Activated T-cell treated with anti-CD3 and anti-CD28 coated beads, Interleukin-2, amount 50 U/mL, for 4 hours (primary cell): ENCODE data around the gene MDM2. TPM values are rescaled to one million over a fixed set of nuclear protein-coding genes. Genes with fewer than 3 reads are reported as not detected.
"Not testable (repeated sequence)": the region's sequence is repeated elsewhere in the genome, so short reads cannot be mapped to it uniquely, and the experiment has no call there.

ENCODE experiments used
- ATAC-seq, 2 donors: fragments of 200-7000 bp; cut with Tn5 transposase; one replicate each; pipeline ENCODE4 v1.10.0; 2021
- DNase-seq: peaks from one replicate; pipeline ENCODE4 v3.0.0-alpha.2; 2020
- H3K27me3 Mint-ChIP-seq: one replicate; pipeline ENCODE4 v1.8.0; 2021; ENCODE audit warnings: low read depth, mixed read lengths
- H3K36me3 Mint-ChIP-seq: one replicate; pipeline ENCODE4 v1.8.0; 2022; ENCODE audit warnings: mixed read lengths; ENCODE audit not compliant: insufficient read depth
- H3K4me1 Mint-ChIP-seq: one replicate; pipeline ENCODE4 v1.8.0; 2021; ENCODE audit warnings: low read depth, mixed read lengths
- H3K4me3 Mint-ChIP-seq: one replicate; pipeline ENCODE4 v1.8.0; 2021; ENCODE audit warnings: mild to moderate bottlenecking, moderate library complexity, mixed read lengths
- H3K9me3 Mint-ChIP-seq: one replicate; pipeline ENCODE4 v1.8.0; 2021; ENCODE audit warnings: mixed read lengths
- total RNA-seq, 3 donors: library from RNA; stranded (reverse); gene quantifications; one replicate each; pipeline ENCODE4 v1.2.1, GENCODE V29; 2021

Gene MDM2
- total RNA-seq, 3 donors from 2014 or later, result 111 to 129 (median 127) TPM

DNA sequence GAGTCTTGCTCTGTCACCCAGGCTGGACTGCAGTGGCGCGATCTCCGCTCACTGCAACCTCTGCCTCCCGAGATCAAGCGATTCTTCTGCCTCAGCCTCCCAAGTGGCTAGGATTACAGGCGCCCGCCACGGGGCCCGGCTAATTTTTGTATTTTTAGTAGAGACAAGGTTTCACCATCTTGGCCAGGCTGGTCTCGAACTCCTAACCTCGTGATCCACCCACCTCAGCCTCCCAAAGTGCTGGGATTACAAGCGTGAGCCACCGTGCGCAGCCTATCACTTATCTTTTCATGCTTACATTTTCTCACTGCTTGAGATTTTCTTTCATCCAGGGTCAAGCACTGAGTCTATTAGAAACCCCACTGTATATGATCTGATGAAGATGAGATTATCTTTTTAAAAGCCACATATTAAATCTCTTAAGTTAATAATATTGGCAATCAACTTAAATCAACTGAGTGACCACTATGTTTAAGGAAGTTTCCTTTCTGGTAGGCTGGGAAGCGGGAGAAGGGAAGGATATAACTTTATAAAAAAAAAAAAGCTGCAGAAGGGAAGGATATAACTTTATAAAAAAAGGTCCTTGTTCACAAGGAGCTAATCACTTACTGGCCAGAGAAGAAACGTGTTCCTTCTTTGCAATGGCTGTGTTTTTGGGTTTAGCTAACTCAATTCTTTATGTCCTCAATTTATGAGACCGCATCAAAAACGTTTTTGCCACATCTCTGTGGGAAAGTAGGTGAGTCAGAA is 1.3 kb upstream of the MDM2 start:
- H3K4me3 Mint-ChIP-seq, result peak overlapping the region; percentile 97
- H3K4me1 Mint-ChIP-seq, result peaks cover 20% of the 10 kb centered on the region
- peaks cover 15% of the 10 kb centered on the region for H3K36me3 Mint-ChIP-seq
- no peak for DNase-seq
- no peaks in the 10 kb centered on the region for H3K27me3 Mint-ChIP-seq
- no peaks in the 10 kb centered on the region for H3K9me3 Mint-ChIP-seq
- no peak for ATAC-seq

DNA sequence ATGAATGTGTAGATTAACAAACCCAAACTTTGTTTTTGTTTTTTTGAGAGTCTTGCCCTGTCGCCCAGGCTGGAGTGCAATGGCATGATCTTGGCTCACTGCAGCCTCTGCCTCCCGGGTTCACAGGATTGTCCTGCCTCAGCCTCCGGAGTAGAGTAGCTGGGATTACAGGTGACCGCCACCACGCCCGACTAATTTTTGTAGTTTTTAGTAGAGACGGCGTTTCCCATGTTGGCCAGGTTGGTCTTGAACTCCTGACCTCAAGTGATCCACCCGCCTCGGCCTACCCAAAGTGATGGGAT is 752 bp upstream of the MDM2 start:
- ATAC-seq, H3K27me3 Mint-ChIP-seq, H3K9me3 Mint-ChIP-seq, DNase-seq: not testable (repeated sequence)
- Mint-ChIP-seq H3K4me1 (peaks cover 22% of the 10 kb centered on the region), H3K4me3 (peak overlapping the region; percentile 97), H3K36me3 (peaks cover 15% of the 10 kb centered on the region)

DNA sequence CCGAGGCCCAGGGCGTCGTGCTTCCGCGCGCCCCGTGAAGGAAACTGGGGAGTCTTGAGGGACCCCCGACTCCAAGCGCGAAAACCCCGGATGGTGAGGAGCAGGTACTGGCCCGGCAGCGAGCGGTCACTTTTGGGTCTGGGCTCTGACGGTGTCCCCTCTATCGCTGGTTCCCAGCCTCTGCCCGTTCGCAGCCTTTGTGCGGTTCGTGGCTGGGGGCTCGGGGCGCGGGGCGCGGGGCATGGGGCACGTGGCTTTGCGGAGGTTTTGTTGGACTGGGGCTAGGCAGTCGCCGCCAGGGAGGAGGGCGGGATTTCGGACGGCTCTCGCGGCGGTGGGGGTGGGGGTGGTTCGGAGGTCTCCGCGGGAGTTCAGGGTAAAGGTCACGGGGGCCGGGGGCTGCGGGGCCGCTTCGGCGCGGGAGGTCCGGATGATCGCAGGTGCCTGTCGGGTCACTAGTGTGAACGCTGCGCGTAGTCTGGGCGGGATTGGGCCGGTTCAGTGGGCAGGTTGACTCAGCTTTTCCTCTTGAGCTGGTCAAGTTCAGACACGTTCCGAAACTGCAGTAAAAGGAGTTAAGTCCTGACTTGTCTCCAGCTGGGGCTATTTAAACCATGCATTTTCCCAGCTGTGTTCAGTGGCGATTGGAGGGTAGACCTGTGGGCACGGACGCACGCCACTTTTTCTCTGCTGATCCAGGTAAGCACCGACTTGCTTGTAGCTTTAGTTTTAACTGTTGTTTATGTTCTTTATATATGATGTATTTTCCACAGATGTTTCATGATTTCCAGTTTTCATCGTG is 612 bp downstream of the MDM2 start:
- Mint-ChIP-seq H3K4me3 (peak overlapping the region; percentile 97), H3K36me3 (peaks cover 19% of the 10 kb centered on the region), H3K4me1 (peaks cover 35% of the 10 kb centered on the region), H3K27me3 (no peaks in the 10 kb centered on the region), H3K9me3 (no peaks in the 10 kb centered on the region)
- ATAC-seq (peak; percentile 36 to 39), DNase-seq (peak; percentile 33)

DNA sequence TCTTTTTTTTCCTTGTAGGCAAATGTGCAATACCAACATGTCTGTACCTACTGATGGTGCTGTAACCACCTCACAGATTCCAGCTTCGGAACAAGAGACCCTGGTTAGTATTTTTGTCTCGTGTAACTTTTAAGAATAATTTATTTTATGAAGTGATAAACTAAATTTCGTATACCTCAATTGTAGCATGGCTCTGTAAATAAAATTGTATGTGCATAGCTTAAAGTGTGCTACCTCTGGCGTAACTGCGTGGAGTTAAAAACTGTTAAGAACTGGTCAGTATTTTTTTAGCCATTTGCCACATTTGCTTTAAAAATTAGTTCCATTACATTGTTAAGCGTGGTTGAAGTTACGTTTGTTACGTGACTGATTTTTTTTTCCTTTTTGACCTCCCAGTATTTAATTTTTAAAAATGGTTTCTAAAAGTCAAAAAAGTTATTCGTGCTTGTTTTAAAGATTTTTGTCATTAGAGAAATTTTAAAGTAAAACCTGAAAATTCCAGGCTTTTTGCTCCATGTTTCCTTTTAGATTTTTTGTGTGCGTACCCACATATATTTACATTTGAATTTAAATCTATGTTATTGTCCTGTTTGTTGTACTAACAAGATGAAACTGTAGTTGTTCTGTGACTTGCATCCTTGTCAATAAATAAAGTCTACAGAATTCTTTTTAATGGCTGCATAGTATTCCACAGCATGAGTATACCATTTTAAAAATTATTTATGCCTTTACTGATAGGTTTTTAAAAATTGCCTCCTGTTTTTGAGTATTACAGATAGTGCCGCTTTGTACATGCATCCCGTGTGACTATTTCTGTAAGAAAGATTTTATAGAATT is 1.4 kb downstream of the MDM2 start:
- H3K9me3 Mint-ChIP-seq, result no peaks in the 10 kb centered on the region
- peaks cover 22% of the 10 kb centered on the region for H3K36me3 Mint-ChIP-seq
- ATAC-seq, result no peak
- DNase-seq, result no peak
- H3K4me3 Mint-ChIP-seq, result peak overlapping the region; percentile 97
- no peaks in the 10 kb centered on the region for H3K27me3 Mint-ChIP-seq
- peaks cover 40% of the 10 kb centered on the region for H3K4me1 Mint-ChIP-seq

DNA sequence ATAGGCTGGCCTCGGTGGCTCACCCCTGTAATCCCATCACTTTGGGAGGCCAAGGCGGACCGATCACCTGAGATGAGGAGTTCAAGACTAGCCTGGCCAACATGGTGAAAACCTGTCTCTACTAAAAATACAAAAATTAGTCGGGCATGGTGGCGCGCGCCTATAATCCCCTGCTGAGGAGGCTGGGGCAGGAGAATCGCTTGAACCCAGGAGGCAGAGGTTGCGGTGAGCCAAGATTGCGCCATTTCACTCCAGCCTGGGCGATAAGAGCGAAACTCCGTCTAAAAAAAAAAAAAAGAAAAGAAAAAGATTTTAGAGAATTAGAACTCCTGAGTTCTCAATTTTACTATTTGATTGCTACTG is 2.0 kb downstream of the MDM2 start:
- peak overlapping the region; percentile 97 for H3K4me3 Mint-ChIP-seq
- DNase-seq, ATAC-seq, H3K27me3 Mint-ChIP-seq, H3K9me3 Mint-ChIP-seq: not testable (repeated sequence)
- peaks cover 46% of the 10 kb centered on the region for H3K4me1 Mint-ChIP-seq
- peaks cover 27% of the 10 kb centered on the region for H3K36me3 Mint-ChIP-seq

DNA sequence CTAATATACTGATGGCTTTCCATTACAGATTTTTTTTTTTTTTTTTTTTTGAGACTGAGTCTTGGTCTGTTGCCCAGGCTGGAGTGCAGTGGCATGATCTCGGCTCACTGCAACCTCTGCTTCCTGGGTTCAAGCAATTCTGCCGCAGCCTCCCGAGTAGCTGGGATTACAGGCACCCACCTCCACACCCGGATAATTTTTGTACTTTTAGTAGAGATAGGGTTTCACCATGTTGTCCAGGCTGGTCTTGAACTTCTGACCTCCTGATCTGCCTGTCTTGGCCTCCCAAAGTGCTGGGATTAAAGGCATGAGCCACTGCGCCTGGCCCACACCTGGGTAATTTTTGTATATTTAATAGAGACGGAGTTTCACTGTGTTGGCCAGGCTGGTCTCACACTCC is 3.6 kb downstream of the MDM2 start:
- H3K9me3 Mint-ChIP-seq, ATAC-seq, H3K27me3 Mint-ChIP-seq, DNase-seq: not testable (repeated sequence)
- Mint-ChIP-seq H3K4me1 (peaks cover 50% of the 10 kb centered on the region), H3K36me3 (peaks cover 31% of the 10 kb centered on the region), H3K4me3 (peak overlapping the region; percentile 65)

DNA sequence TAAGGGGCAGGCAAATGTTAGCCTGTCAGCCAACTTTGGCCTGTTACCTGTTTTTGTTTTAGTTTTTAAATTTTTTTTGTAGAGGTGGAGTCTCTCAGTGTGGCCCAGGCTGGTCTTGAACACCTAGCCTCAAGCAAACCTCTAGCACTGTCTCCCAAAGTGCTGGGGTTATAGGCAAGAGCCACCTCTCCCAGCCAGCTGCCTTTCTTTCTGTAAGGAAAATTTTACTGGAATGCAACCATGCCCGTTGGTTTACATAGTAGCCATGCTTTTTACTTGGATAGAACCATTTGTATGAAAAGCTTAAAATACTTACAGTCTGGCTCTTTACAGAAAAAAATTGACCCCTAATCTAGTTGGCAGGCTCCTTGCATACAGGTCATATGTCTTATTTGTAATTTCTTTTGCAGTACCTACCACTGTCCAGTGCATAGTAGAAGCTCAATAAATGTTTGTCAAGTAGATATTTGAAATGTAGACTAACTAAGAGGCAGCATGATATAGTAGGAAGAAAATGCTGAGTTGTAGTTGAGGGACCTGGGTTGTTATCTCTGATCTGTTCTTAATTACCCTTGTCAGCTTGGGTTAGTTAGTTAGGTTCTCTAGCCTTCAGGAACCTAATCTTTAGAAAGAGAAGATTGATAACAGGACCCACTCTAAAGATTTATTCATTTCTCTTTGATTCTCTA is 4.7 kb downstream of the MDM2 start:
- peak overlapping the region; percentile 9 for H3K4me3 Mint-ChIP-seq

DNA sequence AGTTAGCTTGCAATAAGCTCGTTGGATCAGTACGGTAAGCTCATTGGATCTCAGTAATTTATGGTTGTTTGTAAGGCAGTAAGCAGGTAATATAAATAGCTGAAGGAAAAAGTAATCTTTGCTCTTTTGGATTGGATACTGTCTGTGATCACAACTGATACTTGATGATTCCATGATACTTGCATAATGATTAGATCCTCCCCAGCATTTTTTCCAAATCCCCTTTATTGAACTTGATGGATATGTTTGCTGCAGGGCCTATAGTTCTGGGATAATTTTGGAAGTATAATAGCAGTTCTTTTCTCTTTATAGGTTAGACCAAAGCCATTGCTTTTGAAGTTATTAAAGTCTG is 5.2 kb downstream of the MDM2 start:
- H3K9me3 Mint-ChIP-seq, result no peaks in the 10 kb centered on the region
- H3K4me1 Mint-ChIP-seq, result peaks cover 41% of the 10 kb centered on the region
- DNase-seq (no peak), ATAC-seq (no peak)
- peaks cover 37% of the 10 kb centered on the region for H3K36me3 Mint-ChIP-seq
- H3K27me3 Mint-ChIP-seq, result no peaks in the 10 kb centered on the region
- H3K4me3 Mint-ChIP-seq, result peak overlapping the region; percentile 9

More for the DNA sequence above, 4.7 kb downstream of the MDM2 start:
- Mint-ChIP-seq H3K4me1 (peaks cover 41% of the 10 kb centered on the region), H3K36me3 (peaks cover 37% of the 10 kb centered on the region), H3K27me3 (no peaks in the 10 kb centered on the region), H3K9me3 (no peaks in the 10 kb centered on the region)
- DNase-seq, result no peak
- no peak for ATAC-seq

DNA sequence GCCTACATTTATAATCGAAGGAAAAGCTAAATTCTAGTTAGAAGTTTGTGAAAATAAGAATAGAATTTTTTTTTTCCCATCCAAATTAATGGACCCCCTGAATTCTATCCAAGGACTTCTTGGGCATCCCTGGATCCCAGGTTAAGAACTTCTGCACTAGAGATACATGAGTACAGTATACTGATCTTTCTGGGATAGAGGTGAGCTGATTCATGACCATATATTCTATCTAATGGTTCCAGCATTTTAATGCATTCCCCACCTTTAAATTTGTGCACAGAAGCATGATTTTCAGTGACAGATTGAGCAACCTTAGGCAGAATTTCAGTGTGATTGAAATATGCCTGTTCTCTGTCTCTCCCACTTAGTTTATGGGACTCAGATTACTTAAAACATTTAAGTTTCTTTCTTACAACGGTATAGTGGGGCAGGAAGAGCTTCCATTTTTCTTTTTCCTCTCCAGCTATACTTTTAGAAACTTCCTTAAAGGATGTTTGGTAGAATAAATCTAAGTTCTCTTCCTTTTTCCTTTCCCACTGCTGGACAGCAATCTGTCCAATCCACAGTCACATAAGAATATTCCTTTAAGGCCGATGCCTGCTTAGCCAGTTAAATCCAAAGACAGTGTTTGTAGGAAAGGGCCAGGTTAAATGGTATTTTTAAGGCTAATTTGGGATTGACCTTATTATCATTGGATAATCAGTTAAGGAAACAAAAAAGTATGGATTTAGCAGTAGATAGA is 6.7 kb downstream of the MDM2 start:
- DNase-seq (no peak), ATAC-seq (no peak)
- Mint-ChIP-seq H3K27me3 (no peaks in the 10 kb centered on the region), H3K4me3 (no peak overlapping the region), H3K4me1 (peaks cover 40% of the 10 kb centered on the region), H3K36me3 (peaks cover 32% of the 10 kb centered on the region), H3K9me3 (no peaks in the 10 kb centered on the region)

DNA sequence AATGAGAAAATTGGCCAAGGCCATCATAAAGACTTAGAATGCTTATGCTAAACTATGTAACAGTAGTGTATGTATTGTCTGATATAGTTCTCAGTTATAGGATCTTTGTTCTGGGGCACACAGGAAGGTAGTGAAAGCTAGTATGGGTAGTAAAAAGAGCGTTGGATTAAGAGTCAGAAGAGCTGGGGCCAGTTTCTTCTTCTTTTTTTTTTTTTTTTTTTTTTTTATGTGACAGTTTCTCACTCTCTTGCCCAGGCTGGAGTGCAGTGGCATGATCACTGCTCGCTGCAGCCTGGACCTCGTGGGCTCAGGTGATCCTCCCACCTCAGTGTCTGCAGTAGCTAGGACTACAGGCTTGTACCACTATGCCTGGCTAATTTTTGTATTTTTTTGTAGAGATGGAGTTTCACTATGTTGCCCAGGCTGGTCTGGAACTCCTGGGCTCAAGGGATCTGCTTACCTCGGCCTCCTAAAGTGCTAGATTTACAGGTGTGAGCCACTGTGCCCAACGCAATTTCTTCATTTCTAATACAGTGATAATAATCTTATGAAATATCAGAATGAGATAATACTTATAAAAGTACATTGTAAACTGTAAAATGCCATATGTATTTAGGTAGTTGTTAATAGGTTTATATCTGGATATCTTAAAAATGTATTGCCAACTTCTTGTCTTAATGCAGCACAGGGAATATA is 7.4 kb downstream of the MDM2 start:
- Mint-ChIP-seq H3K4me1 (peaks cover 43% of the 10 kb centered on the region), H3K4me3 (no peak overlapping the region), H3K27me3 (no peaks in the 10 kb centered on the region), H3K9me3 (no peaks in the 10 kb centered on the region), H3K36me3 (peaks cover 32% of the 10 kb centered on the region)
- DNase-seq (no peak), ATAC-seq (no peak)

DNA sequence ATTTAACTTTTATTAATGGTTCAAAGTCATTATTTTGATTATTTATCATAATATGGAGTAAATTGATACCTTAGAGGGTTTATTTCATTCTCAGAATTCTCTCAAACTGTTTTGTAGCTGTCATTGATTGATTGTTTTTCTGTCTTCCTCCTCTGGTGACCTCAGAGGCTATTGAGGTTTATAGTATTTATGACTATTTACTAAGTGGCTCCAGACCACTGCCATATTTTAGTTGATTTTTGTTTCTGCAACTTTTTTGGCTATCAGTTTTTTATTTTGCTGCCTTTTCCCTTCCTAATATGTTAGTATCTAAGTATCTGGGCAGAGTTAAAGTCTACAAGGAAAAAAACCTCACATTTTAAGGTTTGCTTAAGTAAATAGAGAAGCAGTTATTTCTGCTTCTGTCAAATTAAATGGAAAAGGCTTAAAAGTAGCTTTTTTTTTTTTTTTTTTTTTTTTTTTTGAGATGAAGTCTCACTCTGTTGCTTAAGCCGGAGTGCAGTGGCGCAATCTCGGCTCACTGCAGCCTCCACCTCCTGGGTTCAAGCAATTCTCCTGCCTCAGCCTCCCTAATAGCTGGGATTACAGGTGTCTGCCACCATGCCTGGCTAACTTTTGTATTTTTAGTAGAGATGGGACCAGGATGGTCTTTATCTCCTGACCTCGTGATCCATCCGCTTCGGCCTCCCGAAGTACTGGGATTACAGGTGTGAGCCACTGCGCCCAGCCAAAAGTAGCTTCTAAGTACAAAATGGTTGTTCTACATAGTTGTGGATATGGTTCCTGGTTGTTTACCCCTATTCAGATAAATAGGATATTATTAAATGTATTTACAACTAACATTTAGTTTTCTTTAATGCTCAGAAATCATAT is 8.2 kb downstream of the MDM2 start:
- peaks cover 33% of the 10 kb centered on the region for H3K36me3 Mint-ChIP-seq

DNA sequence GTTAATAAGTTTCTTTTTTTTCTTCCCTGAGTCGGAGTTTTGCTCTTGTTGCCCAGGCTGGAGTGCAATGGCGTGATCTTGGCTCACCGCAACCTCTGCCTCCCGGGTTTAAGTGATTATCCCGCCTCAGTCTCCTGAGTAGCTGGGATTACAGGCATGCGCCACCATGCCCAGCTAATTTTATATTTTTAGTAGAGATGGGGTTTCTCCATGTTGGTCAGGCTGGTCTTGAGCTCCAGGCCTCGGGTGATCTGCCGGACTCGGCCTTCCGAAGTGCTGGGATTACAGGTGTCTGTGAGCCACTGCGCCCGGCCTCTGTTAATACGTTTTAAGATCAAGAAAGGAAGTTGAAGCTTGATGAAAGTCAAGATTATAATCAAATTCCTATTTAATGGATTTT is 11.5 kb downstream of the MDM2 start:
- Mint-ChIP-seq H3K4me1 (peaks cover 30% of the 10 kb centered on the region), H3K36me3 (peaks cover 40% of the 10 kb centered on the region)
- DNase-seq, H3K27me3 Mint-ChIP-seq, H3K4me3 Mint-ChIP-seq, ATAC-seq, H3K9me3 Mint-ChIP-seq: not testable (repeated sequence)

More for the DNA sequence above, 8.2 kb downstream of the MDM2 start:
- peaks cover 41% of the 10 kb centered on the region for H3K4me1 Mint-ChIP-seq
- DNase-seq (no peak), ATAC-seq (no peak)
- H3K4me3 Mint-ChIP-seq, result no peak overlapping the region
- no peaks in the 10 kb centered on the region for H3K9me3 Mint-ChIP-seq
- no peaks in the 10 kb centered on the region for H3K27me3 Mint-ChIP-seq
